Renal cortical epithelial cell (primary cell): ENCODE measurements around the gene HSD17B2. TPM values are rescaled to one million over a fixed set of nuclear protein-coding genes. Genes with fewer than 3 reads are reported as not detected.

Experiments
- DNase-seq: peaks from one replicate; pipeline ENCODE4 v3.0.0-alpha.2; 2011; ENCODE audit warnings: low read depth
- total RNA-seq: library from RNA; depleted of rRNA; stranded (reverse); fragments of >200 nt; gene quantifications from 2 replicates; pipeline ENCODE4 v1.2.3, GENCODE V29; 2014

Gene HSD17B2
- total RNA-seq, 1 donor from 2014 or later = 0.70 TPM

DNA sequence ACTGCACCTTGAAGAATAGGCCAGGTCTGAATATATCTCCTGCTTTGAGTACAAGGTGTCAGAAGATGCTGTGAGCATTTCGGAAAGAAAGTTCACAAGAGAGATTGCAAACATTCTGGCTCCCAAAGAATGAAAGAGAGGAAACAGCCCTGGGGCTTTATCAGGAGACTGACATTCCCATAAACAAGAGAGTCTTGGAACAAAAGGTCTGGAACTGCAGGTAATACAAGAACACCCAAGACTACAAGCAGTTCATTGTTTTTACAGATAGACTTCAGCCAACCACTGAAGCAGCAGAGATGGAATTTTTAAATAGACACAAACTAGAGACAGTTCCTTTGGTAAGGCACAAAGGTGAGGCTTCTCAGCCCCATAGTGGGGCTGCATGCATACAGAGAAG lies 14.4 kb downstream of the HSD17B2 start:
- no peak for DNase-seq

GRCh38 chr16:82050506-82050905 lies 15.5 kb downstream of the HSD17B2 start:
- no peak for DNase-seq

DNA sequence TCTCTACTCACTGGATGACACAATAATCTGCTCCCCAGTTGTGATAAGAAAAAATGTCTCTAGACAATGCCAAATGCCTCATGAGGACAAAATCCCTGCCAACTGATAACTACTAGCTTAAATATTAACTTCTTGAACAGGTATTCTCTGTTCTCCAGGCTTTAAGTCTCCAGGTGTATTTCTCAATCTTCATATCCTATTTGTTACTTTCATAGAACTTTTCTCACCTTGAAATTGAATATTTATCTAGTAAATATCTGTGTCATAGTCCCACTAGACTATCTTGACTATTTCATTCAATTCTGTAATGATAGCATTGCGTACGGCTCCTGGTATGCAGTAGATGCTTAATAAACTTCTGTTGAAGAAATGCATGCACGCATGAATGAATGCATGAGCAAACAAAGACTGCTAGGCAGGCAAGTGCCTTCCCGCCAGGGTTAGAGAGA lies 15.9 kb downstream of the HSD17B2 start:
- DNase-seq = no peak

DNA sequence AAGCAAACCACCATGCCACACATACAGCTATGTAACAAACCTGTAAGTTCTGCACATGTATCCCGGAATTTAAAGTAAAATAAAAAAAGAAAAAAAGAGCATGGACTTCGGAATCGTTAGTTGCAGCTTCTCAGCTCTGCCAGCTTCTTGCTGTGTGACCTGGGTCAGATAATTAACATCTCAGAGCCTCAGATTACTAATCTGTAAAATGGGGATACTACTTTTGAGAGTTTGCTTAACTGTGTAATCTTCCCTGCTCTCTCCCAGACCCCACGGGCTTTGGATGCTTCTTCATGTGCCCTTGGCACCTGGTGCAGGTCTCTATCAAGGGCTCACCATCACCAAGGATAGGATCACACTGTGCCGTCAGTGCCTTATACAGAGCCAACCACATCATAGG lies 16.6 kb downstream of the HSD17B2 start:
- no peak for DNase-seq

GRCh38 chr16:82055117-82055516 lies 20.1 kb downstream of the HSD17B2 start:
- DNase-seq = no peak

DNA sequence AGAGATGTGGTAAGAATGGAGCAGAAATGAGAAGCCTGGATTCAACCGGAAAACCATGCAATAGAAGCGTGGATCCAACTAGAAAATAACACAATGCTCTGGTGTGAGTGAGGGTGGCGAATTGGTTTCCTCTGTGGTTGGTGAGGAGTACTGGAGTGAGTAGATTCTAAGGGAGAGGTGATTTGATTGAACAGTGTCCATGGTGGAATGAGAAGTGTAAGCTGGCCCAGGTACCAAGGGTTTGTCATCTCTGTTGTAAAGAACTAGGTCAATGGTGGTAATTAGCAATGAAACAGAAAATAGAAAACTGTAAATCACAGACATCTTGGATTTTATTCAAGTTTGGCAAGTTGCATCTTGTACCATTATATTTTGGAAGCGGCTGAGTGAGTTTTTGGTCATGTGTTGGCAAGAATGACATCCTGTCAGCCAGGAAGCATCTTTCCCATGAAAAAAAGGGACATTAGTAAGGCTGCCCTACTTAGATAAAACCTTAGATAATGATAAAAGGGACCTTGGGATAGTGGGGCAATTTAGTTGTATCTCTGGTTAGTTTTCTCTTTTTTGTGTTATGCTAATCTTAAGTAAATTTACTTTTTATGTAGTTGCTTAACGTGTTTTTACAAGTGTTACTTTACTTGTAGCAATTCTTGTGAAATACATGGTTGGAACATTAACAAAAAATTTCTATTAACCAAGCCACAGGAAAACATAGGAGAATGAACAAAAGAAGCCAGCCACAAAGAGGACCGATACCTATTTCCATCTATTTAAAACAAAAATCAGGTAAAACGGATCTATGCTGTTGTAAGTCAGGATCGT lies 20.9 kb downstream of the HSD17B2 start:
- peak; percentile 62 for DNase-seq

- DNase-seq = no peak
Measured at GRCh38 chr16:82056550-82056896, 21.5 kb downstream of the HSD17B2 start.

DNA sequence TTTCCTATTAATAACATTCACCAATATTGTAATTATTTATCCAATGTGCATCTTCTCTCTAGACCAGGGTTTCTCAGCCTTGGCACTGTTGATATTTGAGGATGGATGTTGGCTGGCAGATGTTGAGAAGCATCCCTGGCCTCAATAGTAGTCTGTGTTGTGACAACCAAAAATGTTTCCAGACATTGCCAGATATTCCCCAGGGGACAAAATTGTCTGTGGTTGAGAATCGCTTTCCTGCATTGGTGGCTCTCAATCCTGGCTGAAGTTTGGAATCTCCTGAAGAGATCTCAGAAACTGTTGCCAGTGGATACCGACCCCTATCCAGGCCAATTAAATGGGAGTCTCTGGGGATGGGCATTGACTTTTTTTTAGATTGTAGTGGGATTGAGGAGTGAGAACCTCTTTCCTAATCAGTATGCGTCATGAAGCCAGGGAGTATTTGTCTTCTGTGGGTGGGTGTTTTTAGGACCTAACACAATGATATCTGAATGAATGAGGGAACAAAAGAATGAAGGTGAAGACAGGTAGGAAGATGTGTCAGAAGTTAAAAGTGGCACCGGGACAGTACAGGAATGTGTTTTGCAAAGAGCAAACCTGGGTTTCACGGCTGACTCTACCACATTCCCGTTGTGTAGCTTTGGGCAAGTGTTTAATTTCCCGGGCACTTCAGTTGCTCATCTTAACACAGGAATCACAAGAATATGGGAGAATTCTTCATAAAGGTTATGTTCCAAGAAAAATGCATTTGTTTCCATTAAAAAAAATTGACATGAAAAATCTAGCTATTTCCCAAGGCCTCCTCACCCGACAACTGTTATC lies 24.3 kb downstream of the HSD17B2 start:
- DNase-seq = no peak

DNA sequence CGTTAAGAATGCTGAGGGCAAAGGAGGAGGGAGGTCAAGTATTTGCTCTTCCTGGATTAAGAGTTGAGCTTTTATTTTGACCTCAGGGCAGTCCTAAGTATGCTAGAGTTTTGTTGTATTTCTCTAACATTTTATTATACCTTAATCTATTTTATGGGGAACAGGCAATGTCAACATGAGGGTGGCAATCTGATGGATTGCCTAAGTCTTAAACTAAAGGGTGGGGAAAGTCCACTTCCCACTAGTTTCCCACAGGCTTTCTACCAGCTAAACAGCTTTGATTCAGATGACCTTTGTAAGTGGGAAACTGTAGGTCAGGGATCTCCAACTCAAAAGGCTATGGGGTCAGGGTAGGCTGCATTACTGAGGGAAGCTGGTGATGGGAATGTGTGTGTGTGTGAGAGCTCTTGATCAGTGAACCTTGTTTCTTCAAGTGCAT lies 24.9 kb downstream of the HSD17B2 start:
- peak; percentile 34 for DNase-seq

DNA sequence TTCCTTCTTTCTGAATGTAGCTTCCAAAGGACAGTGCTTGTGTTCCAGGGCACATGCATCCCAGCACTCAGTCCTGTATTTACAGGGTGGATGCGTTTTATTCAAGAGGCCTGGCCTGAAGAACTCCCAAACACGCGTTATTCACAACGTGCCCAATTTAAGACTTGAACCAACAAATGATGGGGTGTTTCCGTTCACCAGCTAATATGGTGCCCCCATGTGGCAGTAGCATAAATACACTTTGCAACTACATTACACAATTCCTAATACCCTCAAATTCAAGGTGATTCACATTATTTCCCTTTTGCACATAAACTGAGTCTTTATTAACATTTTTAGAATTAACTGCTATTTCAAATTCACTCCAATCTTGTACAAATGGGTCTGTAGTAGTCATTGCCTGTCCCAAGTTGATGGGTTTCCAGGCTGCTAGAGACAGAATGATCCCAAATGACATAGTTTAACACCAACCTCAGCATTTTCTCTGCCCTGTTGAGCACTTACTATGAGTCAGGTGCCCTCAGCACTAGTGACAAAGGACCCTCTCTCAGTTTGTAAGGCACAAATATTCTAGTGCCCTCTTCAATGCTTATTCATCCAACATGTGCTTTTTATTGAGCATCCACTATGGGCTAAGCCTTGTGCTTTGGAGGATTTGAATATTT lies 26.9 kb downstream of the HSD17B2 start:
- DNase-seq = peak; percentile 51

DNA sequence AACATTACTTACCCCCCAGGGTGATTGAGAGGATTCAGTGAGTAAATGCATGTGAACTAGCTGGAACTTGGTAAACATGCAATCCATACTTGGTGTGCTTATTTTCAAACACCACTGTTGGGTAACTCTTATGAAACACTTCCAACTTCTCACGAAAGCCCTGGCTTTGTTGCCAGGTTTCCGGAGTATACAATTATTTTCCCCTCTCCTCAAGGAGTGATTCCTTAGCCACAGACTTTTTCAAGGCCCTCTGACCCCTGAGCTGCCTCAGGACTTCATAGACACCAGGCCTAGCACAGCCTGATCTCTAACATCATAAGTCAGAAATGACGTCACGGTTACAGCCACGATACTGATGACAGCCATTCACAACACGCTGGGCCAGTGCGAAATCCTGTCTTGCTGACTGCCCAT lies 27.6 kb downstream of the HSD17B2 start:
- peak; percentile 86 for DNase-seq

DNA sequence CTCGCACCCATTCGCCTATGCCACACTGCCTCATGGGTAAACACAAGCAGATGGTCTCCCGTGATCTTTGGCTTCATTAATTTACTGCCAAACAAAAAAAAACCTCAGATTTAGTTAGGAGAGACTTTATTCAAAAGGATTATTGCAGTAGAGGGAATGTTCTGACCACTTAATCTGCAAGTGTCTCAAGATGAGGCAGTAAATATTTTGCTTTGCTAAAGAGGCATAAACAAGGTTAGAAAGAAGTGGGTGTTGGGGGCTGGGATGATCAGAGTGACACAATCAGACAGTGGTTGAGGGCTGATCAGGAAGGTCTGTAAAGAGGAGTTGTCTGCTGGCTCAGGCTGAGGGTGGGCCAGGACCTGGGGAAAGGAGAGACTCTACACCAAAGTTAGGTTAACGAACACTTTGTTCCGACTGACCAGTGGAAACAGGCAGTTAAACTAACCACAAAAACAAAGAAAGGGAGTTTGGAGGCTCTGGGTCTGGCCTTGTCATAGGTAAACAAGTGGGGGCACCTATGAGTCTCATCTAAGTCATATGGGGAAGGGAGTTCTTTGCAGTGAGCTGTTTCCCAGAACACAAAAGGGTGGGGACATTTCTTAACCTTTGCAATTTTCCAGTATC lies 28.5 kb downstream of the HSD17B2 start:
- peak; percentile 75 for DNase-seq

DNA sequence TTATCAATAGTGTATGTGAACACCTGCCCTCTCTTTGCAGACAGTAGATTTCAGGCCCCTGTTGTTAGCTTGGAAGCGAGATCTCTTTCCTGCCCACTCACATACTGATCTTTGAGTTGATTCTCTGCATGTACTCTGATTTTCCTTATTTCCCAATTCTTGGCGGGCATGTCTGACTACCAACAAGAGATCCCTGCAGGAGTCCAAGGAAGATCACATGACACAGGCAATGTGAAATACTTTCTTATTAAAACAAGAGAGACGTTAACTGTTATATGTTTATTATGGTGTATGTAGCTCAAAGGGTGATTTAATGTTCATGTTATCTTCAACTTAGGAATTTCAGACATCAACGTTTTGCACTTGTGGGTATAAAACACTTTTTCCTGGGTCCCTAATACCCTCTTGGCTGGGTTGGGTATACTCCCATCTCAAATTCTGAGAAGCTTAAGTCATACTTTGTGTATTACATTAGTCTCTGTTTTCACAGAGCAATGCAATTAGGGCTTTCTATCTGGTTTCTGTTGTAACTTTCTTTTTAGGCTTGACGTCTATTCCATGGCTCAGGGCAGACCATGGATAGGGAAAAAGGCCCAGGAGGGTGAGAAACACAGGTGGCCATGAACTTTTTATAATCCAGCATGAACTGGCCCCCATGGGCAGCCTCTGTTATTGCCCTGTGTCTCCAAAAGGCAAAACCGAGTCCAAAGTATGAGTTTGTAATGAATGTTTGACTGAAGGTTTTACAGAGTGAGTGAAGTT lies 32.2 kb downstream of the HSD17B2 start:
- DNase-seq = no peak

DNA sequence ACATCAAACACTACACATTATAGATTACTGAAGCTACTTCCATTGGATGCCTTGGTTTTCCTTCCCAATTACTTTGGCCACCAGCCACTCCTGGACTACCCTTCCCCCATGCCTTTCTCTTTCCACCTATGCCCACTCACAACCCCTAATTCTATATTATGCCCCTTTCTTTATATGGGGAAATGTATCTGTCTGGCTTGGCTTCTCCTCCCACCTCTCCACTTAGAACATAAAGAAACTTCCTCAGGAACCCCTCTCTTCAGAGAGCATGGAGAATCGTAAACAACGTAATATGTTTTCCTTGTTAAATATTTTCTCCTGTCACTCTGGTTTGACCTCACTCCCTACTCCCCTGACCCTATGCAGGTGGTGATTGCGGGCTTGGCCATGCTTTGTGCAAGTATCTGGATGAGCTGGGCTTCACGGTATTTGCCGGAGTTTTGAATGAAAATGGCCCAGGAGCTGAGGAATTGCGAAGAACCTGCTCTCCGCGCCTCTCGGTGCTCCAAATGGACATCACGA lies 32.8 kb downstream of the HSD17B2 start:
- DNase-seq = no peak

GRCh38 chr16:82070656-82071369 lies 35.8 kb downstream of the HSD17B2 start:
- peak; percentile 89 for DNase-seq

DNA sequence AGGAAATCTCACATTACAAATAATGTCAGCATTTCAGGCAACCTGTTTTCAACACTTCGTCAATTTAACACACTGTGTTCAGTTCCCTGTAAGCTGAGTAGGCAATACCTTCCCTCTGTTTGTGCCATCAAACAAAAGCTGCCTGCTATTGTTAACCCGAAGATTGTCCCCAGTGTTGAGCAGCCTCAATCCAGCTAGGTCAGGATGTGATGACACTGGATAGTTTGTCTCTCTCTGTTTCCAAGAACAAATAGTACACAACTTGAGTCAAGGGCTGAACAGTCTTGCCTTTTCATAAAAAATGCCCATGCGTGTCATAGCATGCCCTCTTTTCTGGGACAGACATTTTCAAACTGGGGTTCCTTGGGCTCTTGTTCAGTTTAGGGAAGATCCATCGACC lies 36.4 kb downstream of the HSD17B2 start:
- no peak for DNase-seq

DNA sequence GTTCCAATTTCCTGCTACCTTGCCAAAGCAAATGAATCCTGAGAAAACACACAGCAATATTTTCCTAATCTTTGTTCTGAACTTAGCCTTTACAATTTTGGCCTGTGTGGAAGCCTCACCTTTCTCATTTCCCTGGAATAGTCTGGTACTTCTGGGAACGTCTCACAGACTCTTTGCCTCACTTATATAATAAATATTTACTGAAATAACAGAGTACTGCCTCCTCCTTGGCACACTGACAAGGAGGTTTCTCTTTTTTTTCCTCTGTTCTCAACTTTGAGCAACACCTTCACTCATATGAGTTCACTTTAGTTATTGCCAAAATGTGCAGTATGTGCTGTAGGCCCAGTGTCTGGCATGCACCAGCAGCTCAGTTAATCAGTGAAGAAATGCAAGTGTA lies 37.3 kb downstream of the HSD17B2 start:
- DNase-seq = no peak

- no peak for DNase-seq
Measured at GRCh38 chr16:82074019-82074558, 39.0 kb downstream of the HSD17B2 start.

DNA sequence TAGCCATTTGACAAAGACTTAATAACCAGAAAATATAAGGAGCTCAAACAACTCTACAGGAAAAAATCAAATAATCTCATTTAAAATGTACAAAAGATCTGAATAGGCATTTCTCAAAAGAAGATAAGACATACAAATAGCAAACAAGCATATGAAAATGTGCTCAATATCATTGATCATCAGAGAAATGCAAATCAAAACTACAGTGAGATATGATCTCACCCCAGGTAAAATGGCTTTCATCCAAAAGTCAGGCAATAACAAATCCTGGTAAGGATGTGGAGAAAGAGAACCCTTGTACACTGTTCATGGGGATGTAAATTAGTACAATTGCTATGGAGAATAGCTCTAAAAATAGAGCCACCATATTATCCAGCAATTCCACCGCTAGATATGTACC lies 43.1 kb downstream of the HSD17B2 start:
- no peak for DNase-seq

DNA sequence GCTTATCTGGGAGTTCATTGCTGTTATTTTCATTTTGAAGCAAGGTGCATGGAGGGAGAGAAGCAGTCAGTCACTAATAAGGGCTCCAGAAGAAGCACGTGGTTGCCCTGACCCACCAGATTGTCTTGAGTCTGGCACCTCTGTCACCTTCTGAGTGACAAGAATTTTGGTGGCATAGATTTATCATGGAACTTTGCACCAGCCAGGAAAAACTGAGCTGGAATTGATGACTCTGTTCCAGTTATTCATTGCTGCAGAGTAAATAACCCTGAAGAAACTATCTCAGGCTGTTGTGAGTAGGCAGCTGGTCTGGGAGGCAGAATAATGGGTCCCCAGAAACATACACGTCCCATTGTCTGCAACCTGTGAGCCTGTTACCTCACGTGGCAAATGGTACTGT lies 44.8 kb downstream of the HSD17B2 start:
- DNase-seq = no peak
